ENCODE measurements around the gene PLCXD1.
"Not testable (repeated sequence)": the region's sequence is repeated elsewhere in the genome, so short reads cannot be mapped to it uniquely, and the experiment has no call there.

The PLCXD1 gene

GRCh38 chrX:318068-318738, 37.0 kb downstream of the PLCXD1 start:
- no peak for DNase-seq

GRCh38 chrX:318739-319578, 37.8 kb downstream of the PLCXD1 start, which contains the start of gene GTPBP6:
GTPBP6 (minus strand) TSS chrX:318796; CDS start chrX:318787, 9 bp downstream.
- no peak for DNase-seq

DNA sequence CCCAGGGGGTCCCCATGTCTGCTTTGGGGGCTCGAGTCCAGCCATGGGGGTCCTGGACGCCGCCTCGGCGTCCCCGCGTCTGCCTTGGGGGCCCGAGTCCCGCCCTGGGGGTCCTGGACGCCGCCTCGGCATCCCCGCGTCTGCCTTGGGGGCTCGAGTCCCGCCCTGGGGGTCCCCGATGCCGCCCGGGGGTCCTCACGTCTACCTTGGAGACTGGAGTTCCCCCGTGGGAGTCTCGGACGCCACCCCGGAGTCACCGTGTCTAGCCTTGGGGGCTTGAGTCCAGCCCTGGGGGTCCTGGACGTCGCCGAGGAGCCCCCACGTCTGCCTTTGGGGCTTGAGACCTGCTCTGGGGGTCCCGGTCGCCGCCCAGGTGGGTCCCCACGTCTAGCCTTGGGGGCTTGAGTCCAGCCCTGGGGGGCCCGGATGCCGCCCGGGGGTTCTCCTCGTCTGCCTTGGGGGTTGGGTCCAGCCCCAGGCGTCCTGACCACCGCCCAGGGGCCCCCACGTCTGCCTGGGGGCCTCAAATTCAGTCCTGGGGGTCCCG, 38.5 kb downstream of the PLCXD1 start:
- DNase-seq: no peak

- no peak for DNase-seq
Observed at GRCh38 chrX:320126-320783, 39.1 kb downstream of the PLCXD1 start.

DNA sequence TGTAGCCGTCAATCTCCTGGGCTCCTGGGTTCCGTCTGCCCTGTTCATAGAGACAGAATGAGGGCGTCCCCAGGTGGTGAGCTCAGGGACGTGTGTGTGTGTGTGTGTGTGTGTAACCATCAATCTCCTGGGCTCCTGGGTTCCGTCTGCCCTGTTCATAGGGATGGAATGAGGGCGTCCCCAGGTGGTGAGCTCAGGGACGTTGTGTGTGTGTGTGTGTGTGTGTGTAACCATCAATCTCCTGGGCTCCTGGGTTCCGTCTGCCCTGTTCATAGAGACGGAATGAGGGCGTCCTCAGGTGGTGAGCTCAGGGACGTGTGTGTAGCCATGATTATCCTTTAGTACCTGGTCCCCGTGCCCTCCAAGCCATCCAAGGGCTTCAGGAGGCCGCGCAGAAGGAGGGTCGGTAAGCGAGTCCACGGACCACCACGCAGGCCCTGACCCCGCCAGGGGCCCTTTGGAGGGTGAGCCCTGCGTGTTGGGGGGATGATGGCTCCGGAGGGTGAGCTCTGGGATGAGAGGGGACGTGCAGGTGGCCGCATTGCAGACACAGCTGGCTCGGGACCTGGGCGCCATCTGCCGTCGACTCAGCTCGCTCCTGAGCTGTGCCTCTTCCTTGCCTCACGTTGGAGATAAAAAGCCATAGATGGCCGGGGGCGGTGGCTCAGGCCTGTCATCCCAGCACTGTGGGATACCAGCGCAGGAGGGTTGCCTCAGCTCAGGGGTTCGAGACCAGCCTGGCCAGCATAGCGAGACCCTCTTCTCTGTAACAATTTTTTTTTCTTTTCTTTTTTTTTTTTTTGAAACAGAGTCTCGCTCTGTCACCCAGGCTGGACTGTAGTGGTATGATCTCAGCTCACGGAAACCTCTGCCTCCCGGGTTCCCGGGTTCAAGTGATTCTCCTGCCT, 42.8 kb downstream of the PLCXD1 start:
- DNase-seq: no peak

DNA sequence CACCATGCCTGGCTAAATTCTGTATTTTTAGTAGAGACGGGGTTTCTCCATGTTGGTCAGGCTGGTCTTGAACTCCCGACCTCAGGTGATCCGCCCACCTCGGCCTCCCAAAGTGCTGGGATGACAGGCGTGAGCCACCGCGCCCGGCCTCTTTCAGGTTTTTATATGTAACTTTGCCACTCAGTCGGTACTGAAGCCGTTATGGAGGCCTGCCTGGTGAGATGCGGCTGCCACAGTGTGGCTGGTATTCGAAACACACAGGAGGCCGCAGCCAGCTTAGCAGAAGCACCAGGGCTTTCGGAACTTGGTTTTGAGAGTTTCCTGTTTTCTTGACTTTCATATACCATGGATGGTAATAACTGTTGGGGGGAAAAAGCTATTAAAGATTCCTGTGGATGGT, 43.5 kb downstream of the PLCXD1 start:
- not testable (repeated sequence) for DNase-seq

DNA sequence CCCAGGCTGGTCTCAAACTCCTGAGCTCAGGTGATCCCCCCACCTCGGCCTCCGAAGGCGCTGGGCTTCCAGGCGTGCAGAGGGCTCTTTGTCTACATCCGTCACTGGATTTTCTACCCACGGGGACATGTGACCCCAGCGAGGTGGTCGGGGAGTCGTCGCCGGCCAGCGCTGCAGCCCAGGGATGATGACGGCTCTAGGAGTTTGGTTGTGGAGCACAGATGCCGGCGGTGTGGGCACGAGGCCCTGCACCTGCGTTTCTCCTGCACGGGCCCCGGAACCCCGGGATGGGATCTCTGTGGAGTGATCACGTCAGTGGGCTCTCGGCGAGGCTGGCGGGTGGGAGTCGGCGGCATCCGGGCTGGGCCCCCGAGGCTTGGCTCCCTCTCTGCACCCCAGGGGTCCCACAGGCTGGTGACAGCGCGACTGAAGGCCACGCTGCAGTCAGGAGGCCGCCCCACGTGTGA, 46.5 kb downstream of the PLCXD1 start:
- DNase-seq: no peak

- DNase-seq: no peak
Observed at GRCh38 chrX:329291-329910, 48.2 kb downstream of the PLCXD1 start.

DNA sequence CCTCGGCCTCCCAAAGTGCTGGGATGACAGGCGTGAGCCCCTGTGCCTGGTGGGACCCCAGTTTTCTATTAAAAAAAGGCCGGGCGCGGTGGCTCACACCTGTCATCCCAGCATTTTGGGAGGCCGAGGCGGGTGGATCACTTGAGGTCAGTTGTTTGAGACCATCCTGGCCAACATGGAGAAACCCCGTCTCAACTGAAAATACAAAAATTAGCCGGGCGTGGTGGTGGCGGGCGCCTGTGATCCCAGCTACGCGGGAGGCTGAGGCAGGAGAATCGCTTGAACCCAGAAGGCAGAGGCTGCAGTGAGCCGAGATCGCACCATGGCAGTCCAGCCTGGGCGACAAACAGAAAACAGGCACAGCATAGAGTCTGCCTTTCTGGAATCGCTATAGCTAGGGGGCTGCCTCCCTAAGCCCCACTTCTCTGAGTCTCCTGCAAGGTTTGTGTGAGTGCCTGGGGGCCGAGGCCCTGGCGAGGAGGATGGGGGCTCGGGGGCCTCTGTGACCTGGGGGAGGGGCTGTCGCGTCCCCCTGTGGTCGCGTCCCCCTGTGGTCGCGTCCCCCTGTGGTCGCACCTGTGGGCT, 49.1 kb downstream of the PLCXD1 start:
- DNase-seq: not testable (repeated sequence)

- DNase-seq: no peak
Observed at GRCh38 chrX:330726-331150, 49.6 kb downstream of the PLCXD1 start.

DNA sequence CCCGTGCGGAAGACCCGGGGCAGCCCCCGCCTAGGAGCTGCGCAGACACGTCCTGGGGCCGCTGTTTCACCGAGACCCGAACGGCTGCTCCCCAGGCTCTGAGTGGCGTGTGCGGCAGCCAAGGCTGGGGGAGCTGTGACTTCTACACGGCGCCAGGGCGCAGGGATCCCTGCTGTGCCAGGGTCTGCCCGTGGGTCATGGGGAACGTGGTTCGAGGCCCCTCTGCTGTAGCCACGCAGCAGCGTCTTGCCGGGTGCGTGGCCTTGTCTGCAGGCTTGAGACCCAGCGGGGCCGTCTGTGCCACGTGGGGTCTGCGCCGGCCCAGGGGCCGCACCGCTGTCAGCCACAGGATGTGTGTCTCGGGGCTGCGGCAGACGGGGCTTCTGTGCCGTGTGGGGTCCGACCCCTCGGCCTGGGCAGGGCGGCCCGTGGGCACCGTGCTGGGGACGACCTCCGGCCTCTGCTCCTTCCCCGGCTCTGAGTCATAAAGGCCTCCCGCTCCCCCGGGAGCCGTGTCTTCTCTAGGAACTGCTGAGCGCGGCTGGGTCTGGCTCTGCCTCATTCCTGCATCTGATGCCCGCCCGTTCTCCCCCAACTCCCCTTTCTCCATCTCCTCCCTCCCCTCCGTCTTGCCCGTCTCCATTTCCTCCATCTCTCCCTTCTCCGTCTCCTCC, 50.1 kb downstream of the PLCXD1 start:
- DNase-seq: no peak

- DNase-seq: no peak
Observed at GRCh38 chrX:331825-332495, 50.8 kb downstream of the PLCXD1 start.

- DNase-seq: no peak
Observed at GRCh38 chrX:332496-332860, 51.3 kb downstream of the PLCXD1 start.

GRCh38 chrX:332916-333610, 51.9 kb downstream of the PLCXD1 start:
- DNase-seq: no peak

DNA sequence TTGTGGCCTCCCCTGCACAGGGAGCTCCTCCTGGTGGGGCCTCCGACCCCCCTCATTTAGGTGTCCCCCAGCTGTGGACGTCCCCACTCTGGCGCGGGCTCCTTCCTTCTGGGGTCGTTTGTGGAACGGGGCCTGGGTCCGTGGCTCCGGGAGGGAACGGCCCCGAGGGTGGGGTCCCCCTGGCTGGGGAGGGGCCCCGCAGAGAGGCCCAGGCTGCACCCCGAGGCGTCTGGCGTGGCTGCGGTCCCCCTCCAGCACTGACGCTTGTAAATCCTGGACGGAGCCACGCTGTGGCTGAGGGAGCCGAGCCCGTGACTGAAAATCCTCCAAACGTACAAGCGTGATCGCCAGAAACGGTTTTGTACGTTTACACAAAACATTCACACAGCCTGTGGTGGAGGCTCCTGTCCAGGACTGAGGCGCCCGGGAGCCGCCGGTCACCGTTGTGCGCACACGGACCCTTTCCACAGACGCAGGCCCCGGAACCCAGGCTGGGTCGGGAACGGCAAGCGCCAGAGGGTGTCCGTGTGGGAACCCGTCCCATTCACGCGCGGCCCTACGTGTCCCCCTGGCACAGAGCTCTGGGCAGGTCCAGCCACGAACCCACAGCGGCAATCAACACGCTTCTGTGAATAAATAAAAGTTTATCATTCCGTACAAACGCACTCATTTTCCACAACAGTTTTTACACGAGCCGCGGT, 52.6 kb downstream of the PLCXD1 start:
- DNase-seq: no peak

GRCh38 chrX:334331-334891, 53.2 kb downstream of the PLCXD1 start:
- no peak for DNase-seq

- no peak for DNase-seq
Observed at GRCh38 chrX:334971-335757, 54.0 kb downstream of the PLCXD1 start.

- DNase-seq: no peak
Observed at GRCh38 chrX:335758-336155, 54.6 kb downstream of the PLCXD1 start.
